GM18511 (cell line): ENCODE measurements around the gene HSPA4.

ENCODE experiments used
- ATAC-seq: cut with Tn5 transposase; IDR thresholded peaks from one replicate; pipeline ENCODE4 v1.9.1; 2021; ENCODE audit warnings: mild to moderate bottlenecking, moderate library complexity; ENCODE audit not compliant: unreplicated experiment

HSPA4 gene

GRCh38 chr5:133088064-133088463 lies 36.3 kb downstream of the HSPA4 start:
- ATAC-seq, result no peak

- ATAC-seq, result no peak
These were observed 39.2 kb downstream of the HSPA4 start for GRCh38 chr5:133091034-133091433.

- ATAC-seq, result no peak
These were observed 54.5 kb downstream of the HSPA4 start for GRCh38 chr5:133106343-133106742.

- no peak for ATAC-seq
These were observed 55.2 kb downstream of the HSPA4 start for GRCh38 chr5:133106761-133107572.

GRCh38 chr5:133108481-133108921 lies 56.7 kb downstream of the HSPA4 start:
- ATAC-seq, result no peak

- no peak for ATAC-seq
These were observed 58.1 kb downstream of the HSPA4 start for GRCh38 chr5:133109655-133110483.

GRCh38 chr5:133110709-133111108 lies 58.9 kb downstream of the HSPA4 start:
- ATAC-seq, result no peak

- ATAC-seq, result no peak
These were observed 59.5 kb downstream of the HSPA4 start for GRCh38 chr5:133111299-133111698.

- ATAC-seq, result no peak
These were observed 60.3 kb downstream of the HSPA4 start for GRCh38 chr5:133112026-133112660.

- ATAC-seq, result no peak
These were observed 61.7 kb downstream of the HSPA4 start for GRCh38 chr5:133113331-133114061.

GRCh38 chr5:133114166-133114932 lies 62.5 kb downstream of the HSPA4 start:
- ATAC-seq, result no peak

GRCh38 chr5:133114933-133115310 lies 63.1 kb downstream of the HSPA4 start:
- no peak for ATAC-seq

GRCh38 chr5:133116601-133117000 lies 64.8 kb downstream of the HSPA4 start:
- no peak for ATAC-seq

- no peak for ATAC-seq
These were observed 65.5 kb downstream of the HSPA4 start for GRCh38 chr5:133117166-133117911.

GRCh38 chr5:133117912-133118445 lies 66.2 kb downstream of the HSPA4 start:
- no peak for ATAC-seq

- ATAC-seq, result no peak
These were observed 66.9 kb downstream of the HSPA4 start for GRCh38 chr5:133118741-133119140.

- ATAC-seq, result no peak
These were observed 67.5 kb downstream of the HSPA4 start for GRCh38 chr5:133119233-133119711.

GRCh38 chr5:133120156-133120750 lies 68.4 kb downstream of the HSPA4 start:
- ATAC-seq, result no peak

GRCh38 chr5:133121080-133121479 lies 69.3 kb downstream of the HSPA4 start:
- ATAC-seq, result no peak
